Fibroblast of gingiva (primary cell): ENCODE measurements around the gene TSPAN11.

ENCODE experiments used
- DNase-seq: peaks from one replicate; pipeline ENCODE4 v3.0.0-alpha.2; 2011; ENCODE audit warnings: low read depth

Gene TSPAN11

GRCh38 chr12:30911207-30911606 is 15.3 kb upstream of the TSPAN11 start:
- DNase-seq, result no peak

GRCh38 chr12:30913323-30913722 is 13.2 kb upstream of the TSPAN11 start:
- DNase-seq, result no peak

- DNase-seq, result no peak
These were observed 11.5 kb upstream of the TSPAN11 start for GRCh38 chr12:30914986-30915591.

- DNase-seq, result no peak
These were observed 3.5 kb upstream of the TSPAN11 start for GRCh38 chr12:30923057-30923456.

GRCh38 chr12:30925607-30926242 is 823 bp upstream of the TSPAN11 start:
- DNase-seq, result no peak

- no peak for DNase-seq
These were observed 669 bp downstream of the TSPAN11 start for GRCh38 chr12:30927222-30927611.

GRCh38 chr12:30928356-30929244 is 2.1 kb downstream of the TSPAN11 start:
- DNase-seq, result no peak

DNA sequence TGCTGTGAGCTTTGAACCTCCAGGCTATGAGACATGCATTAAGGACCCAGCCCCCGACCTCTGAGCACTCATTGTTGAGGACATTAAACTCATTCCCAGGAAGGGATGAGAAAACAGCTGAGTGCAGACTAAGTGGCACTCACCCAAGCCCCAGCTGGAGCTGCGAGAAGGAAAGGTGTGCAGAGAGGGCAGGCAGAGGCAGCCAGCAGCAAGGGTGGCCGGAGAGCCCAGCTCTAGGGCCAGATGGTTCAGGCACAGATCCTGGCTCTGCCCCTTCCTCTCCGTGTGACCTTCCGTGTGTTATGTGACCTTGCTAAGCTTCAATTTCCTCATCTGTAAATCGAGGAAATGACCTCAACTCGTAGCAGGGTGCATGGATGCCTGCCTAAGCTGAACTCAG is 3.7 kb downstream of the TSPAN11 start:
- no peak for DNase-seq

- DNase-seq, result no peak
These were observed 4.1 kb downstream of the TSPAN11 start for GRCh38 chr12:30930641-30931040.

GRCh38 chr12:30932881-30933280 is 6.3 kb downstream of the TSPAN11 start:
- no peak for DNase-seq

GRCh38 chr12:30934811-30935210 is 8.3 kb downstream of the TSPAN11 start:
- no peak for DNase-seq

DNA sequence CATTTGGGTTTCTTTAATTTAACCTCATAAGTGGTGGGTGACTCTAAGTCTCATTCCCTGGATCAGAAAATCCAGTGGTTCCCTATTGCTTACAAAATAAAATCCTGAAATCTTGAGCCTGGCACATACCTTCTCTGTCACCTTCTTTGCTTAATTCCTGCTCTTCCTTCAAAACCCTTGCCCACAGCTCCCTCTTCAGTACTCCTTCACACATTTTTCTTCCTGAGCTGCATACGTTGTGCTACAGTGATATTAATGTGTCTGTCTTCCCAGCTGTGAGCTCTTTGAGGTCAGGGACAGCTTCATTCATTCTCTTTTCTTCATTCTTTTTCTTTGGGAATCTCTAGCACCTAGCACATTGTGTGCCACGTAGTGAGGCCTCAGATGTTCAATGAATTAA is 9.5 kb downstream of the TSPAN11 start:
- no peak for DNase-seq

DNA sequence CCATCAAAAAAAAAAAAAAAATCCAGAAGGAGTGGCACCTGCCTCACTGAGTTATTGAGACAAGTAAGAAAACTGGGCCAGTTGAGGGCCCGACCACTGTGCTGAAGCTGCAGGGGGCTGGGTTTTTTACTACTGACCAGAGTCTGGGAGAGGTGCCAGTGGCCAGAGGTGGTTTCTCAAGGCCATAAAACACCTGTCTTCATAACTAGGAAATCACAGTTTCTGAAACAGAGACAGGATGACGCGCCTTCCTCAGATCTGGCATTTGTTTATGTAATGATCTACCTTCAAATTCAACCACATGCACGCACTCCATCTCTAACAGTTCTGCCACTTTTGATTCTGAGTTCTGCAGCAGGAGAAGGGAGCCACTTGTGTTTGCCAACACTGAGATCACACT is 12.7 kb downstream of the TSPAN11 start:
- no peak for DNase-seq

DNA sequence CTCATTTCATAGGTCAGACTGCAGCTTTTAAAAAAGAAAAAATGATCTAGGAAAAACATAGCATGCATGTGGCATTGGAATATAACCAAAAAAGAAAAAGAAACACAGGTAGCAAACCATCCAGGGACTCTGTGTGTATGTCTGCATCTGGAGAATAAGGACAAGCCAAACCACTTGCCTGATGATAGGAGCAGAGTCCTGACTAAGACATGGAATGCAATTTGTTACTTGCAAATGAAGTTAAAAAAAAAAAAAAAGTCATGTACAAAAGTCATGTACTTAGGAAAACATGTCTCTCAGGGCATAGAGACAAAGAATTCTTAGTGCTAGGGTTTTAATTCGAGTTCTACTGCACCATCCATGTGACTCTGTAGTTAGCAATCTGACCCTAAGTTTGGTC is 15.9 kb downstream of the TSPAN11 start:
- no peak for DNase-seq

GRCh38 chr12:30942936-30943335 is 16.4 kb downstream of the TSPAN11 start:
- DNase-seq, result no peak

GRCh38 chr12:30945443-30946164 is 19.1 kb downstream of the TSPAN11 start:
- DNase-seq, result no peak

GRCh38 chr12:30952015-30952414 is 25.5 kb downstream of the TSPAN11 start:
- no peak for DNase-seq

DNA sequence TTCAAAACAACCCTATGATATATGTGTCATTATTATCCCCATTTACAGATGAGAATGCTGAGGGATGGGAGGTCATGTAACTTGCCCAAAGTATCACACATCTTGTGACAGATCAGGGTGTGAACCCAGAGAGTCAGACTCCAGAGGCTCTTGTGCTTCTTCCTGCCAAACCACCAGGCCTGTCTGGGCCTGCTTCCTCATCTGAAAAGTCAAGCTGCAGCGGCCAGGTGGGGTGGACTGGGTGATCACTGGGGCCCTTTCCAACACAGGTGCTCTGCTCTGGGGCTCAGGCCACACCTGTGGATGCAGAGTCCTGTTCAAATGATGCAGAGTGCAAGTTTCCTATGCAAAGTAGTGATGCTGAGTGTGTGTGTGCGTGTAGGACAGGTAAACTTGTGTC is 26.7 kb downstream of the TSPAN11 start:
- DNase-seq, result no peak

DNA sequence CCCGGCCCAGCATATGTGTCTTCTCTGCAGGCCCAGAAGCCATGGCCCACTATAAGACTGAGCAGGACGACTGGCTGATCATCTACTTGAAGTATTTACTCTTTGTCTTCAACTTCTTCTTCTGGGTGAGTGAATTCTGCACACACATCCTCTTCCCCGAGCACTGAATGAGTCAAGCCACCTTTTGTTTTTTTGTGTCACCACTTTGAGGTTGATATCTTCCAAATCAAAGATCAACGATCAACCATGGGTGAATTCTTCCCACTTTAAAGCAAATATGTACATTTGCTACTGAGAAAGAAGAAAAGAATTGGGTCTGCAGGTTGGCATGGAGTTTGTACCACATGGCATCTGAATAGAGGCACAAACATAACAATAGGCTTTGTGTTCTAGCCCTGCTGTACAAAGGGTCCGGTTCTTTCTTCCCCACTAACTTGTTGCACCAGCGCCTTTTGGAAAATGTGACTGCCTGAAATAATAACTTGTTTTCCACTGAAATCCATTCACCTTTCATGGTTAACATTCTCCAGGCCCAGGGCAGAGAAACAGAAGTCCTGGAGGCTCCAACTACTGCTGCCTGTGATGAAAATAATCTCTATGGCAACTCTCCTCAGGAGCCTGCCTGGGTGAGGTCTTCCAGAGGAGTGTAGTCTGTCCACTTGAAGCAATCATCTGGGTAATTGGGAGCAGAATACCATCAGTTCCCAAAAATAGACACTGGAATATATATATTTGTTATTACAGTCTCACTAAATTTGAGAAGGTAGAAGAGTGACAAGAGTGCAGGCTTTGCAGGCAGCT is 27.6 kb downstream of the TSPAN11 start:
- DNase-seq, result no peak

- no peak for DNase-seq
These were observed 28.7 kb downstream of the TSPAN11 start for GRCh38 chr12:30955214-30955613.

- DNase-seq, result no peak
These were observed 32.7 kb downstream of the TSPAN11 start for GRCh38 chr12:30959110-30959710.
